C4-2B (cell line): ENCODE results near the gene CDK5RAP1.

Source experiments
- H3K27ac ChIP-seq: fragments of 450-650 bp; 2 replicates; pipeline ENCODE4 v1.5.1; 2017
- ZFX ChIP-seq: fragments of 450-650 bp; IDR thresholded peaks from 2 replicates; pipeline ENCODE4 v1.6.1; 2017
- TF ChIP-seq, protein P1 (sequence below): fragments of 450-650 bp; conservative IDR thresholded peaks from 2 replicates; pipeline ENCODE4 v1.5.1; 2017; ENCODE audit warnings: mild to moderate bottlenecking

Gene CDK5RAP1

GRCh38 chr20:33348136-33348937 is 53.0 kb downstream of the CDK5RAP1 start:
- no peak for TF ChIP-seq ZFX
- TF ChIP-seq, protein P1, sequence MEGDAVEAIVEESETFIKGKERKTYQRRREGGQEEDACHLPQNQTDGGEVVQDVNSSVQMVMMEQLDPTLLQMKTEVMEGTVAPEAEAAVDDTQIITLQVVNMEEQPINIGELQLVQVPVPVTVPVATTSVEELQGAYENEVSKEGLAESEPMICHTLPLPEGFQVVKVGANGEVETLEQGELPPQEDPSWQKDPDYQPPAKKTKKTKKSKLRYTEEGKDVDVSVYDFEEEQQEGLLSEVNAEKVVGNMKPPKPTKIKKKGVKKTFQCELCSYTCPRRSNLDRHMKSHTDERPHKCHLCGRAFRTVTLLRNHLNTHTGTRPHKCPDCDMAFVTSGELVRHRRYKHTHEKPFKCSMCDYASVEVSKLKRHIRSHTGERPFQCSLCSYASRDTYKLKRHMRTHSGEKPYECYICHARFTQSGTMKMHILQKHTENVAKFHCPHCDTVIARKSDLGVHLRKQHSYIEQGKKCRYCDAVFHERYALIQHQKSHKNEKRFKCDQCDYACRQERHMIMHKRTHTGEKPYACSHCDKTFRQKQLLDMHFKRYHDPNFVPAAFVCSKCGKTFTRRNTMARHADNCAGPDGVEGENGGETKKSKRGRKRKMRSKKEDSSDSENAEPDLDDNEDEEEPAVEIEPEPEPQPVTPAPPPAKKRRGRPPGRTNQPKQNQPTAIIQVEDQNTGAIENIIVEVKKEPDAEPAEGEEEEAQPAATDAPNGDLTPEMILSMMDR = no peak
- H3K27ac ChIP-seq = no peak overlapping the region

GRCh38 chr20:33345342-33345741 is 56.0 kb downstream of the CDK5RAP1 start:
- TF ChIP-seq, protein P1 = no peak
- no peak for TF ChIP-seq ZFX
- no peak overlapping the region for H3K27ac ChIP-seq

GRCh38 chr20:33343521-33343920 is 57.8 kb downstream of the CDK5RAP1 start:
- H3K27ac ChIP-seq = no peak overlapping the region
- TF ChIP-seq ZFX = no peak
- TF ChIP-seq, protein P1 = no peak

DNA sequence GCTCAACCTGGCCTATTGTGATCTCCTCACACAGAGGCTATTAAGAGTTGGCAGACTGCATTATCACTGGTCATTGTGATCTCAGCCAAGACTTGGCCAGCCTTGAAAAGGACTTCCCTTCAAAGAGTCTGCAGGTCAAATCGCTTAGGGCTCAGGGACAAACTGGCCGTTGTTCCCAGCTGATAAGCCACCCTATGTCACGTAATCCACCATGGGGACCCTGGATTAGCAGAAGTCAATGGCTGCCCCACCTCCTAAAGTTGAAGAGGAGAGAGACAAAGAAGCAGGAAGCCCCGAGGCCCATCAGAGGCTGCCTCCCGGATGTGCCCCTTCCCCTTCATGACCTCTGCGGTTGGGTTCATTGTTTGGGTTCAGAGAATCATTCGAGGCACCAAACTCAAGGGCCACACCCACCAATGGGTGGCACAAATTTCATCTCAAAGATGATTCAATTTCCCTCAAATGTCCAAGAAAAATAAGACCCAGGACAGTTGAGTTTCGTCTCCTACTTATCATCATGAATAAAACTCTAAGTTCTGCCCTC is 61.7 kb downstream of the CDK5RAP1 start:
- TF ChIP-seq ZFX = no peak
- TF ChIP-seq, protein P1 = no peak
- no peak overlapping the region for H3K27ac ChIP-seq

DNA sequence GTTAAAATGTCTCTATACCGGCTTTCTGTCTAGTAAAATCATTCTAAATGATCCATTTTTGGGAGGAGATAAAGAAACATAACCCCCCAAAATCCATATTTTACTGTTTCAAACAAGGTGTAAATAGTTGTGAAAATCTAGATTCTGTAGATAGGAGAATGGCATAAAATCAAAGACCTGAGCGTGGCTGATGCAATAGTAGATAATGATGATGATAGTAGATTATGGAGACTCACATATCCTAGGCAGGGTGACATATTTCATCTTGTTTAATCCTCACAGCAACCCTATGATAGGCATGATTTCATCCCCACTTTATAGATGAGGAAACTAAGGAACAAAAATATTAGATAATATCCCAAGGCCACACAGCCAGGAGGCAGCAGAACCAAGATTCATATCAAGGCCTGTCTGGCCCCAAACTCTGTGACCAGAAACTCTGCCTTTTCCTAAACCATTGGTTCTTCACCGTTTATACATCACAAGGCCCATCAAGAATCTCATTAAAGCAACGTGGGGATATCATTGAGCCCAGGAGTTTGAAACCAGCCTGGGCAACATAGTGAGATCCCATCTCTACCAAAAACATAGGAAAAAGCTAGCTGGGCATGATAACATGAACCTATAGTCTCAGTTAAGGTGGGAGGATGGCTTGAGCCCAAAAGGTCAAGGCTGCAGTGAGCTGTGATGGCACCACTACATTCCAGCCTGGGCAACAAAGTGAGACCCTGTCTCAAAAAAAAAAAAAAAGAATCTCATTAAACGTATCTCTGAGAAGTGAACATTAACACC is 62.7 kb downstream of the CDK5RAP1 start:
- no peak for TF ChIP-seq ZFX
- TF ChIP-seq, protein P1 = no peak
- H3K27ac ChIP-seq = no peak overlapping the region

DNA sequence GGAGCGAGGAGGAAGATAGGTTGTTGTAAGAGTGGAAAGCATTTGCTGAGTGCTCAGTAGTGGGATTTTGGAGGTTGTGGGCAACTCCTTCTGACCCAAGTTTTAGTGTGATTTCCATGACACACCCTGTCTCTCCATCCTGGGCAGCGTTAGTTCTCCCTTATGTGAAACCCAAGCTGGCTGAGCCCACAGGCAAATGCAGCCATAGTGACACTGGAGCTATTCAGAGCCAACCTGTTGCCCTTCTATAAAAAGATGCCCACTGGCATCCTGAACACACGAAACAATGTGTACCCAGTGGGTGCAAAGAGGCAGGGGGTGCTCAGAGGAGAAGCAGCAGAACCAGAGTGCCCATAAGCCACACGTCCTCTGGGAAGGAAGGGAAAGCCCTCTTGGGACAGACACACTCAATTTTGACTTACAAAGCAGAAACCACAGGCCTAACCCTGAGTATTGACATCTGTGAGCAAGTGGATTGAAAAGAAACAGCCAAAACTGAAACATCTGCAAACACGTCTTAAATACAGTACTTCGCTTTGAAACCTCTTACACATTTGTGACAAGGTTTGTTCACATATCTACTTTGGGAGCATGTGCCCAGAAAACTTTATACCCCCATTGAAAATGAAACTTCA is 63.7 kb downstream of the CDK5RAP1 start:
- H3K27ac ChIP-seq = no peak overlapping the region
- TF ChIP-seq, protein P1 = no peak
- no peak for TF ChIP-seq ZFX
